Measurements from ENCODE around the gene OR6C2.

GRCh38 chr12:55407866-55408265 is 36.0 kb upstream of the OR6C2 start:
- TF ChIP-seq CTCF (IDR thresholded peaks at IDR 0.05) (no peak), EZH2phosphoT487 (IDR thresholded peaks at IDR 0.05) (no peak), EZH2 (IDR thresholded peaks at IDR 0.05) (no peak)
